Activated T-helper 1 cell treated with anti-CD3 and anti-CD28 coated beads, Interleukin-12 subunit alpha, Interleukin-12 subunit beta, Interleukin-2, Interleukin-4 antibody, amounts not matched to agents 30 ng/mL and 10 ng/mL and 1 ng/mL, durations not matched to agents 14 hours and 24 hours and 36 hours (primary cell): ENCODE measurements around the gene CNTNAP3. TPM values are rescaled to one million over a fixed set of nuclear protein-coding genes. Genes with fewer than 3 reads are reported as not detected.
"Not testable (repeated sequence)": the region's sequence is repeated elsewhere in the genome, so short reads cannot be mapped to it uniquely, and the experiment has no call there.

Source experiments
- DNase-seq: peaks from one replicate; pipeline ENCODE4 v3.0.0; 2021; ENCODE audit warnings: low spot score
- H3K27ac Mint-ChIP-seq: one replicate; pipeline ENCODE4 v1.8.0; 2021; ENCODE audit warnings: mild to moderate bottlenecking, mixed read lengths
- H3K27me3 Mint-ChIP-seq: one replicate; pipeline ENCODE4 v1.8.0; 2022; ENCODE audit warnings: mild to moderate bottlenecking, moderate library complexity, mixed read lengths; ENCODE audit not compliant: insufficient read depth
- H3K36me3 Mint-ChIP-seq: one replicate; pipeline ENCODE4 v1.8.0; 2021; ENCODE audit warnings: low read depth, mixed read lengths
- H3K4me1 Mint-ChIP-seq: one replicate; pipeline ENCODE4 v1.8.0; 2021; ENCODE audit warnings: low read depth, mixed read lengths
- H3K4me3 Mint-ChIP-seq: one replicate; pipeline ENCODE4 v1.8.0; 2021; ENCODE audit warnings: mild to moderate bottlenecking, moderate library complexity, mixed read lengths
- H3K9me3 Mint-ChIP-seq: one replicate; pipeline ENCODE4 v1.8.0; 2021; ENCODE audit warnings: mixed read lengths
- intact Hi-C: fragments of 100-400 bp; cut with micrococcal nuclease; formaldehyde crosslinking; loops from one replicate; pipeline ENCODE4 v1.15.1; 2024
- total RNA-seq: library from RNA; stranded (reverse); gene quantifications from 2 replicates; pipeline ENCODE4 v1.2.3, GENCODE V29; 2022

CNTNAP3 gene
- total RNA-seq, result not detected in 2 replicates

DNA sequence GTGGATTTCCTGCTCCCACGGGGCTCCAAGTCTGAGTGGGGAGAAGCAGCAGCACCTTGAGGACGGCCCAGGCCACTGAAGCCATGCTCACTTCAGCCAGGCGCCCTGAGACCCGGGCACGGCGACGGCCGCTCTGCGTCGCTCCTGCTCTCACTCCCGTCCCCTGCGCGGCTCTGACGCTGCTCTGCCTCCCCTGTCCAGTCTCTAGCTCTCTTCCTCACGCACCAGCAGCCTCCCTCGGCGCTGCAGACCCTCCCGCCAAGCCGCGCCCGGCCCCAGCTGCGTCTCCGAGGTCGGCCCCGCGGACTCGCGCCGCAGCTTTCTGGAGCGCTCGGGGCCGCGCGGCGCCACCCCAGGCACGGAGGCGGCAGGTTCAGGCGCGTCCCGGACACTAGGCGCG is at the start of gene CNTNAP3:
Gene CNTNAP3 (minus strand): TSS at position 188 of the 400 bp plus-strand sequence. CDS start 103 bp downstream, at position 85.
- H3K9me3 Mint-ChIP-seq, H3K27ac Mint-ChIP-seq, DNase-seq, intact Hi-C loops, H3K36me3 Mint-ChIP-seq, H3K4me3 Mint-ChIP-seq, H3K4me1 Mint-ChIP-seq, H3K27me3 Mint-ChIP-seq: not testable (repeated sequence)

DNA sequence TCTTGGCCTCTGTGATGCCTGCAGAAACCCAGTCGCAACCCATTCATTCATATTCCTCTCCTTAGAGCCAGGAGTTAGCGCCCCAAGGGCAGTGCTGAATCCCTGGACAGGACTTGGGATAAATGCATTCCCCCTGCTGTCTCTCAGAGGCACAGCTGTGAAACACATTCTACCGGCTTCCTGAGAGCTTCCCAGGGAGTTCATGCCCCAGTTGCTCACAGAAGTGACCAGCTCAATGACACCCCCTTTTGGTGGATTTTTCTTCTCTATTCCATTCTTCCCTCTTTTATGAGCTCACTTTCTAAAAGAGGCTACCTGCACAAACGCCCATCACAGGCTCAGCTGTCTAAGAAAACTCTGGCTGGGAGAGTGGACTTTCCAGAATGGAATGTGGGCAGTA is 8.0 kb downstream of the CNTNAP3 start:
- DNase-seq, H3K27ac Mint-ChIP-seq, H3K9me3 Mint-ChIP-seq, H3K36me3 Mint-ChIP-seq, H3K4me3 Mint-ChIP-seq, intact Hi-C loops, H3K4me1 Mint-ChIP-seq, H3K27me3 Mint-ChIP-seq: not testable (repeated sequence)

DNA sequence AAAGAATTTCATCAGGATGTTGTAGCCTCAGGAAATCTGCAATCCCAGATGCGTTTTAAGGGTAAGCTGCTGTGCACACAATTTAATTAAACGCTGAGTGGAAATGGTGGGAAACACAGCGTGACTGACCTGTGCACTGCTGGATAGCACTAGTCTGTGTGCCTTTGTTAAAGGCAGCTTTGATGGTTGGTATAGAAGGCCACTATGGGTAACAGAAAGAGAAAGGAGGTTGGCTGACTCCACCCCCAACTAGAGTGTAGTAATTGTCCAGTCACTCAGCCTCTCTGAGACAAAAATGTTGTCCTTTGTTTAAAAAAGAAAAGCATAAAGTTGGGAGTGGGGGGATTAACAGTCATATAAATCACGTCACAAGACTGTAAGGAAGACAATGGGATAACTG is 45.5 kb downstream of the CNTNAP3 start:
- H3K9me3 Mint-ChIP-seq, H3K4me1 Mint-ChIP-seq, H3K36me3 Mint-ChIP-seq, H3K27me3 Mint-ChIP-seq, intact Hi-C loops, H3K27ac Mint-ChIP-seq, DNase-seq, H3K4me3 Mint-ChIP-seq: not testable (repeated sequence)

DNA sequence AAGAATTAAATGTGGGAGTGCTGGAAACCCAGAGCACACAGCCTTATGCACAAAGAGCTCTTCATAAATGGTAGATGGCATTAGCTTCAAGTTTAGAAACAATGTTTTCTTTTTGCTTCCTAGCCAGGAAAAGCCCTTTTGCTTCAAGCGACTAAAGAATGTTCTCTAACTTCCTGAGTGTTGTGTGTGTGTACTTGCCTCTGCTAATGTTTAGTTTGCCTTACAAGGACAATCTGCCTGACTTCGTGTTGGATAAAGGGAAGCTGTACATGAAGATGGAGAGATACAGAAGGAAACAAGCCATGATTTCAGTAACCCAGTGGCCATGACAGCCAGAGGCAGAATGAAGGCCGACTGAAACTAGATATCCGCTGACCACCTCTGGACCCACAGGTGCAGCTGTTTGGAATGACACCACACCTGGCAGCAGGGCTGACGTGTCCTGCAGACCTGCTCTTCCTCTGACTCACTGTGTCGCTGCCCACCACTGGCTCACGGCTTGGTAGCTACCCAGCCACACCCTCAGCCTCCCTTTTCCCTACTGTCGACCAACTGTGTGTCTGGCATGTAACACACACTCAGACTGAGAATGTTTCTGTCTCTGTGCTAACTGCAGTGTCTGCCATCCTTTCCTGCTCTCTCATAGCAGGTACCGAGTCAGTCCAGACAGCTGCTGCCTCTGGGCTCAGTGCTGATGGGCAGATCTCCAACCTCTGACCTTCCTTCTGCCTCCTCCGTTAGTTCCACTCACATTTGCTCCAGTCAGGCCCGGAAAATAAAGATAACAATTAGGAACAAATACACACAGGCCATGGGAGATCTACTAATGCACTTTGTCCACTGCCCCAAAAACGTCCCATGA is 55.6 kb downstream of the CNTNAP3 start:
- H3K36me3 Mint-ChIP-seq, H3K4me1 Mint-ChIP-seq, H3K4me3 Mint-ChIP-seq, H3K27ac Mint-ChIP-seq, DNase-seq, H3K9me3 Mint-ChIP-seq, intact Hi-C loops, H3K27me3 Mint-ChIP-seq: not testable (repeated sequence)

DNA sequence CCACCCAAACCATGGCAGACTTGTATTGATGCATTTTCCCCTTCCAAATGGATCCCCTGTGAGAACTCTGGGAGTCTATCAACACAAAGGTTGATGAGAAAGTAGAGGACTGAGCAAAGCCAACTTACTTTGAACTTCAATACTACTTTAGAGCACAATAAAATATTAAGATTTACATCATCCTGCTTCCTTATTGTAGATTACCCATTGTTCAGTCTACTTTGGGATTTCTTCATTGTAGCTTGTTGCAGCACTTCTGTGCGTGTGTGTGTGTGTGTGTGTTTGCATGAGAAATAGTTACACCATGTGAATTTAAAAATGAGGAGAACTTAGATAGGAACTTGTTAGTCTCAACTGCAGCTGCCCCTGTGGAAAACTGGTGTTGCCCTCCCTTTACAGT is 72.0 kb downstream of the CNTNAP3 start:
- H3K9me3 Mint-ChIP-seq, H3K36me3 Mint-ChIP-seq, H3K27me3 Mint-ChIP-seq, H3K27ac Mint-ChIP-seq, H3K4me1 Mint-ChIP-seq, intact Hi-C loops, DNase-seq, H3K4me3 Mint-ChIP-seq: not testable (repeated sequence)

DNA sequence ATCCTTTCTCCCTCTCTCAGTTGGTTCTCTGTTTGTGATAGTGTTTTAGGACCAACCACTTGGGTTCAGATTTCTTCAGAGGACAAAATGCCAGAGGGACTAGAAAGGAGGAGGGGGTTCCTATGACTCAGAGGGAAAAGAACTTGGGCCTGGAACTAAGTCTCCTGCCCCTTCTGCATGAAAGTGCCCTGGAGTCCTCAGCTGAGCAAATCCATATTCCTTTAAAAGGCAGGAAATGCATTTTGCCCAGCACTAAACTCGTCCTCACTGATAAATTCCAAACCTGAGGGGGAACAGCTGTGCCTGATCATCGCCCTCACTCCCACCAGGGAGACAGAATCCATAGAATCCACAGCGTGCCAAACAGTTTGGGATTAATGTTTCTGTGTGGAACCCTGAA is 78.2 kb downstream of the CNTNAP3 start:
- intact Hi-C loops, H3K36me3 Mint-ChIP-seq, H3K27ac Mint-ChIP-seq, H3K4me1 Mint-ChIP-seq, H3K27me3 Mint-ChIP-seq, H3K4me3 Mint-ChIP-seq, DNase-seq, H3K9me3 Mint-ChIP-seq: not testable (repeated sequence)

DNA sequence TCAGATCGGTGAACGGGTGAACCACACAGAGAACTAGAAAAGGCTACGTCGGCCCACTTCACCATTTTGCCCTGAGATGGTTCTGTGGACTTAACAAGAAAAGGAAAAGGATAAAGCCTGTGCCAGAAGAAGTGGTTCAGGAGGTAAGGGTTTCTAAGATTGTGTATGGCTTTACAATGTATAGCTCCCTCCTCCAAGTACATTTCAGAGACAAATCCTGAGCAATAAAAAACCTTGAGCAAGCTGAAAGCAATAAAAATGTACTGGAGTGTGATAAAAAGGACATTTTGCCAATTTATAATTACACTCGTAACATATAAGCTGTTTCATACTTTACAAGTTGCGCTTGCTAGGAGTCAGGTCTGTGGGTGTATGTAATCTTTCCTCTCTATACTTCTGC is 81.3 kb downstream of the CNTNAP3 start:
- H3K9me3 Mint-ChIP-seq, H3K4me1 Mint-ChIP-seq, intact Hi-C loops, H3K36me3 Mint-ChIP-seq, H3K27me3 Mint-ChIP-seq, H3K4me3 Mint-ChIP-seq, H3K27ac Mint-ChIP-seq, DNase-seq: not testable (repeated sequence)

DNA sequence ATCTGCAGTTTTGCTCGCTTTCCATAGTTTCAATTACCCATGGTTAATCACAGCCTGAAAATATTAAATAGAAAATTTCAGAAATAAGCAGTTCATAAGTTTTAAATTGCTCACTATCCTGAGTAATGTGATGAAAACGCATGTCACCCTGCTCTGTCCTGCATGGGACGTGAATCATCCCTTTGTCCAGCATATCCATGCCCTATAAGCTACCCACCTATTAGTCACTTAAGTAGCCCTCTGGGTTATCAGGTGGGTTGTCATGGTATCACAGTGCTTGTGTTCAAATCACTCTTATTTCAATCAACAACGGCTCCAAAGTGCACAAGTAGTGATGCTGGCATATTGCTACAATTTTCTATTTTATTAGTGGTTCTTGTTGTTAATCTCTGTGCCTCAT is 82.1 kb downstream of the CNTNAP3 start:
- not testable (repeated sequence) for H3K9me3 Mint-ChIP-seq, H3K36me3 Mint-ChIP-seq

DNA sequence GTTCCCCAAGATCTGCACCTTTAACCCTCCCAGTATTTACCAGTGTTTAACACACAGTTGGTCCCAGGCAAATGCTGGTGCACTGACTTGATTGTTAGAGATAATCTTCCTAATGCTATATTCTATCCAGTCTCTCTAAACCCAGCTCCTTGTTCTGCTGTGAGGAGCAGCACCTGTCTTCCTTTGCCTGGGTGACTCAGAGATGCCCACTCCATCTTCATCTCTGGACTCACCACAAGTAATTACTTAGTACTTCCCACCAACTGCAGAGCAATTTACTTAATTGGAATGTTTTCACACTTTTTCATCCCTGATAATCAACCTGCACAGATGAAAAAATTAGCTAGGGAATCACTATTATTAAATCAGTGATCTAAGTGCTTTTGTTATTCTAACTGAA is 87.6 kb downstream of the CNTNAP3 start:
- H3K4me1 Mint-ChIP-seq, DNase-seq, H3K27me3 Mint-ChIP-seq, H3K4me3 Mint-ChIP-seq, H3K9me3 Mint-ChIP-seq, H3K27ac Mint-ChIP-seq, H3K36me3 Mint-ChIP-seq, intact Hi-C loops: not testable (repeated sequence)

More for the DNA sequence above, 82.1 kb downstream of the CNTNAP3 start:
- H3K27me3 Mint-ChIP-seq, H3K27ac Mint-ChIP-seq, H3K4me3 Mint-ChIP-seq, H3K4me1 Mint-ChIP-seq, intact Hi-C loops, DNase-seq: not testable (repeated sequence)

DNA sequence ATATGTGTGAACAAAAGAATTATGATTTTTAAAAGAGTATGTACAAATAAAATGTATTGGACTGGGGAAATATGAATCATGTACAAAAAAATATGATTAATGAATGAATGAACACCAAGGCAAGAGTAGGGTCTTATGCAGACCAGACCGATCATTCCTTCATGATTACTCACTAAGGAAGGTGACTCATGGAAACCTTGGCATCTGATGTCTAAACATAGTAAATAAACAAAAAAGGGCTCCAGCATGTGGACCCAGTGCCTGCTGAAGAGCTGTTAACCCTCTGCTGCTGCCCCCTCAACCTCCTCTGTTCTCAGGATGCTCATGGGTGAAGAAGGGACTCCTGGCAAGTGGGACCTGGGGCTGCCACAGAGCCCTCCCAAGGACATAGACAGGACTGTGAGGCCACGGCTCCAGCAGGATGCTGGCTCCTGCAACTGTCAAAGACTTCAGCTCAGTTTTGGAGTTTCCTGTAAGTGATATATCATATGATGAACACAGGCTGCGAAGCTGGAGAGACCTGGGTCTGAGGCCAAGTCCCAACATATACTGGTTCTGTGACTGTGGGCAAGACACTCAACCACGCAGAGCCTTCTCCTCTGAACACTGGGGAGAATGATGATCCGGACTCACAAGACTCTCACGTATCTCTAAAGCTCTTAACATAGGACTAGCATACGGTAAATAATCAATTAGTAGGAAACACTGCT is 89.8 kb downstream of the CNTNAP3 start:
- intact Hi-C loops, H3K27ac Mint-ChIP-seq, H3K4me3 Mint-ChIP-seq, H3K36me3 Mint-ChIP-seq, H3K27me3 Mint-ChIP-seq, H3K9me3 Mint-ChIP-seq, DNase-seq, H3K4me1 Mint-ChIP-seq: not testable (repeated sequence)

DNA sequence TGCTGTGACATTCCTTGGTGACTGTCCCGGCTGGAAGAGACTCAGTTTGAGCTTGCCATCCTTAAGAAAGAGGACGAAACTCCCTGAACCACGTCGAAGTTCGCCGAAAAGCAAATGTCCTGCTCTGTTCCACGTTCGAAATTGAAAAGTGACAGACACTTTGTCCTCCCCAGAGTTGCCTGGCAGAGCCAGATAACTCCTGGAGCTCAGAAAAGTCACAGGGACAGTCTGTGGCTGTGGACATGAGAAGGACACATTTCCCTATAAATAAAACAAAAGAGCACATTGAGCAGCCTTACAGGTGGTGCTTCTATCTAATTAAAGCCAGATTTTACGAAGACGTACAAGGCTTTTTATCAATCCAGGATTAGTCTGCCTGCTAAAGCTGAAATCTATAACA is 116.6 kb downstream of the CNTNAP3 start:
- H3K36me3 Mint-ChIP-seq, H3K9me3 Mint-ChIP-seq, H3K4me1 Mint-ChIP-seq, DNase-seq, H3K27me3 Mint-ChIP-seq, H3K27ac Mint-ChIP-seq, intact Hi-C loops, H3K4me3 Mint-ChIP-seq: not testable (repeated sequence)

DNA sequence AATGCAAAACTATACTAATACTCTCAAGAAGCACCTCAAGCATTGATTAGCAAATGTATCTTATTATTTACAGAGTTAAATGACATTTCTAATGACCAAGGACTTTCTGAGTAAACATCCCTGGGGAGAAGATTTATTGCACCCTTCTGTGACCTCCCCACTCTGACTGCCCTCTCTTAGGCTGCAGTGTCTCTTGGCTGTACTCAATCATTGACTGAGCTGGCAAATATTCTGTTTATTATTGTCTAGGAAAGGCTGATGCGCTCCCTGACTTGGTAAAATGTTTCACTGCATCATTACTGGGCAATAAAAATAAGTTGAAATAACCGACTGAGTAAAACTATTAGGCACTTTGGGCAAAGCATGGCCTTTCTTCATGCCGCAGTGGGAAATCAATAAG is 130.3 kb downstream of the CNTNAP3 start:
- H3K27me3 Mint-ChIP-seq, H3K36me3 Mint-ChIP-seq, DNase-seq, intact Hi-C loops, H3K4me1 Mint-ChIP-seq, H3K9me3 Mint-ChIP-seq, H3K4me3 Mint-ChIP-seq, H3K27ac Mint-ChIP-seq: not testable (repeated sequence)

DNA sequence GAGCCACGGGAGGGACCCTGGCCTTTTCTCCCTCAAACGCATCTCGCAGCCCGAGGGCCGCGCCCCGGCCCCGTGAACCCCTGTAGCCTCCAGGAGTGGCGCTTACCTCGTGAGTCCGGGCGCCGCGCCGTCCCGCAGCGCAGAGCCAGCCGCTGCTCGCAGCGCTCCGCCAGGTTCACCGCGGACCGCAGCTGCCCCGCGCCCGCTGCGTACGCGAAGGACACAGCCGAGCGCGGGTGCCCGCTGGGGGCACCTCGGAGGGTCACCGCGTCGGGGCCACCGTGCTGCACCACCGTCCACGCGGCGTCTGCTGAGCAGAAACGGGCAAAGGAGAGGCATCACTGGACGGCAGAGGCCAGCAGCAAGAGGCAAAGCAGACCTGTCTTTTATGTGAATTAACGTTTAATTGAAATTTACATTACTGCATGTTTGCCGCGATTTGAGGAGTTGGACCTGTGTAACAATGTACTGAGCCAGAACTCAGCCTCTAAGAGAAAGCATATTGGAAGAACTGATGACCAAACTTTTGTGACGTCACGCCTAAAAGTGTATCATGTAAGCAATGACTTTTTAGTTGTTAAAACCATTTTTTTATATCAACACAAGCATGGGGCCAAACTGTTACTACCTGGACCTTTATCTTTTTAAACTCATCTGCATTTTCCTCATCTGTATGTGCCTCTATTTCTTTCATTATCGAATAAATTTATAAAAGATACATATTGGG is 155.0 kb downstream of the CNTNAP3 start:
- intact Hi-C loops, H3K36me3 Mint-ChIP-seq, H3K27me3 Mint-ChIP-seq, H3K9me3 Mint-ChIP-seq, H3K4me3 Mint-ChIP-seq, H3K4me1 Mint-ChIP-seq, DNase-seq, H3K27ac Mint-ChIP-seq: not testable (repeated sequence)
